Measurements from ENCODE around the gene PCDH18.
"Not testable (repeated sequence)": the region's sequence is repeated elsewhere in the genome, so short reads cannot be mapped to it uniquely, and the experiment has no call there.

The PCDH18 gene

GRCh38 chr4:137502339-137503129 is 29.8 kb downstream of the PCDH18 start:
- no peak overlapping the region for H3K4me3 ChIP-seq (replicated peaks; ENCODE audit: low read depth, low read length)
- no peak for TF ChIP-seq CTCF (IDR thresholded peaks at IDR 0.05; ENCODE audit: low read depth, low read length, missing control alignments)
- DNase-seq (ENCODE audit: extremely low read depth, low read depth), result no peak

GRCh38 chr4:137496267-137496666 is 36.0 kb downstream of the PCDH18 start:
- not testable (repeated sequence) for DNase-seq (ENCODE audit: extremely low read depth, low read depth); H3K4me3 ChIP-seq (replicated peaks; ENCODE audit: low read depth, low read length)

GRCh38 chr4:137495578-137495977 is 36.7 kb downstream of the PCDH18 start:
- DNase-seq (ENCODE audit: extremely low read depth, low read depth), result no peak
- H3K4me3 ChIP-seq (replicated peaks; ENCODE audit: low read depth, low read length), result no peak overlapping the region
- TF ChIP-seq CTCF (IDR thresholded peaks at IDR 0.05; ENCODE audit: low read depth, low read length, missing control alignments), result no peak

GRCh38 chr4:137483313-137483959 is 48.9 kb downstream of the PCDH18 start:
- not testable (repeated sequence) for DNase-seq (ENCODE audit: extremely low read depth, low read depth); H3K4me3 ChIP-seq (replicated peaks; ENCODE audit: low read depth, low read length)

GRCh38 chr4:137479657-137480056 is 52.6 kb downstream of the PCDH18 start:
- not testable (repeated sequence) for H3K4me3 ChIP-seq (replicated peaks; ENCODE audit: low read depth, low read length); DNase-seq (ENCODE audit: extremely low read depth, low read depth)

GRCh38 chr4:137476345-137476744 is 55.9 kb downstream of the PCDH18 start:
- DNase-seq (ENCODE audit: extremely low read depth, low read depth), result no peak
- H3K4me3 ChIP-seq (replicated peaks; ENCODE audit: low read depth, low read length), result no peak overlapping the region
- TF ChIP-seq CTCF (IDR thresholded peaks at IDR 0.05; ENCODE audit: low read depth, low read length, missing control alignments), result no peak

- H3K4me3 ChIP-seq (replicated peaks; ENCODE audit: low read depth, low read length), result no peak overlapping the region
- peak; percentile 75 for DNase-seq (ENCODE audit: extremely low read depth, low read depth)
- TF ChIP-seq CTCF (IDR thresholded peaks at IDR 0.05; ENCODE audit: low read depth, low read length, missing control alignments), result no peak
Measured at GRCh38 chr4:137474711-137475301, 57.5 kb downstream of the PCDH18 start.

GRCh38 chr4:137471895-137472294 is 60.4 kb downstream of the PCDH18 start:
- no peak overlapping the region for H3K4me3 ChIP-seq (replicated peaks; ENCODE audit: low read depth, low read length)
- no peak for DNase-seq (ENCODE audit: extremely low read depth, low read depth)
- TF ChIP-seq CTCF (IDR thresholded peaks at IDR 0.05; ENCODE audit: low read depth, low read length, missing control alignments), result no peak
